ENCODE data around the gene IER3. TPM values are rescaled to one million over a fixed set of nuclear protein-coding genes. Genes with fewer than 3 reads are reported as not detected.
"Not testable (repeated sequence)": the region's sequence is repeated elsewhere in the genome, so short reads cannot be mapped to it uniquely, and the experiment has no call there.

The IER3 gene
- total RNA-seq, 2 experiments from 2014 or later, result 375 to 386 TPM

- POLR2A ChIA-PET, result interaction anchor here (0.8 to 22.1 kb wide), 9 partner anchors 16 to 148 kb away, joined by 3 to 500 read pairs (median 27); partner anchors contain the start of genes DHX16, FLOT1, MRPS18B and NRM
- not testable (repeated sequence) for DNase-seq, H3K9me3 Mint-ChIP-seq, ATAC-seq, H3K27me3 Mint-ChIP-seq
- H3K36me3 Mint-ChIP-seq (ENCODE audit: low read depth), result peaks cover 66% of the 10 kb centered on the region
- TF ChIP-seq CTCF (IDR thresholded peaks at IDR 0.05), result peak; percentile 49
- peak overlapping the region; percentile 100 for H3K27ac Mint-ChIP-seq
- intact Hi-C loops (cut with micrococcal nuclease), result loop anchor here (1.0 kb wide), 1 partner anchor 36 kb away; no protein-coding TSS in a partner anchor
- H3K4me3 Mint-ChIP-seq, result peak overlapping the region; percentile 80
- CTCF ChIA-PET, result interaction anchor here (1.0 to 25.8 kb wide), 5 partner anchors 12 to 41 kb away, joined by 3 to 704 read pairs (median 6); partner anchors contain the start of gene DHX16
- peaks cover 36% of the 10 kb centered on the region for H3K4me1 Mint-ChIP-seq (ENCODE audit: low read depth)
Measured at GRCh38 chr6:30717845-30718720, 26.3 kb downstream of the IER3 start.

GRCh38 chr6:30717129-30717844 lies 27.1 kb downstream of the IER3 start, which contains the start of gene MDC1:
Gene MDC1 (minus strand): TSS chr6:30717281. CDS start chr6:30715175, 2,106 bp downstream.
- peak within 1 kb of the TSS; percentile 99 for H3K27ac Mint-ChIP-seq
- peaks cover 37% of the 10 kb centered on the region for H3K4me1 Mint-ChIP-seq (ENCODE audit: low read depth)
- ChIA-PET CTCF (interaction anchor here (0.8 to 25.8 kb wide), 6 partner anchors 14 to 370 kb away, joined by 3 to 704 read pairs (median 5); partner anchors contain the start of gene DHX16), POLR2A (interaction anchor here (0.7 to 22.1 kb wide), 9 partner anchors 9 to 147 kb away, joined by 3 to 500 read pairs (median 6); partner anchors contain the start of genes DHX16, MRPS18B, NRM and PPP1R10)
- H3K36me3 Mint-ChIP-seq (ENCODE audit: low read depth), result peaks cover 66% of the 10 kb centered on the region
- no peaks in the 10 kb centered on the region for H3K9me3 Mint-ChIP-seq
- H3K27me3 Mint-ChIP-seq, result no peaks in the 10 kb centered on the region
- intact Hi-C loops (cut with micrococcal nuclease), result loop anchor here (1.0 kb wide), 1 partner anchor 35 kb away; no protein-coding TSS in a partner anchor
- H3K4me3 Mint-ChIP-seq, result peak within 1 kb of the TSS; percentile 80
- no peak for TF ChIP-seq CTCF (IDR thresholded peaks at IDR 0.05)
- ATAC-seq (peak; percentile 78), DNase-seq (peak; percentile 100)

- DNase-seq (no peak), ATAC-seq (no peak)
- Mint-ChIP-seq H3K9me3 (no peaks in the 10 kb centered on the region), H3K27ac (peak overlapping the region; percentile 99), H3K4me3 (peak overlapping the region; percentile 80), H3K4me1 (ENCODE audit: low read depth) (peaks cover 41% of the 10 kb centered on the region), H3K36me3 (ENCODE audit: low read depth) (peaks cover 66% of the 10 kb centered on the region), H3K27me3 (no peaks in the 10 kb centered on the region)
- ChIA-PET CTCF (interaction anchor here (0.8 to 25.8 kb wide), 7 partner anchors 14 to 370 kb away, joined by 3 to 704 read pairs (median 4); partner anchors contain the start of gene DHX16), POLR2A (interaction anchor here (0.7 to 22.1 kb wide), 8 partner anchors 8 to 147 kb away, joined by 3 to 500 read pairs (median 8); partner anchors contain the start of genes DHX16, MRPS18B, NRM and PPP1R10)
- TF ChIP-seq CTCF (IDR thresholded peaks at IDR 0.05), result no peak
- intact Hi-C loops (cut with micrococcal nuclease), result loop anchor here (1.0 kb wide), 1 partner anchor 35 kb away; no protein-coding TSS in a partner anchor
Measured at GRCh38 chr6:30716879-30717128, 27.5 kb downstream of the IER3 start.

- CTCF ChIA-PET, result interaction anchor here (0.6 to 0.7 kb wide), 2 partner anchors 9 to 35 kb away, joined by 3 read pairs; no protein-coding TSS in a partner anchor
- TF ChIP-seq CTCF (IDR thresholded peaks at IDR 0.05), result no peak
- Mint-ChIP-seq H3K9me3 (no peaks in the 10 kb centered on the region), H3K27me3 (no peaks in the 10 kb centered on the region), H3K4me1 (ENCODE audit: low read depth) (peaks cover 41% of the 10 kb centered on the region), H3K4me3 (no peak overlapping the region), H3K27ac (no peak overlapping the region), H3K36me3 (ENCODE audit: low read depth) (peaks cover 67% of the 10 kb centered on the region)
- POLR2A ChIA-PET, result interaction anchor here (22.1 kb wide), 1 partner anchor 36 kb away, joined by 500 read pairs; the partner anchor contains the start of gene DHX16
- ATAC-seq, result no peak
- DNase-seq, result no peak
- intact Hi-C loops (cut with micrococcal nuclease), result no loop called here
Measured at GRCh38 chr6:30714263-30714662, 30.1 kb downstream of the IER3 start.
